ENCODE measurements around the gene KCNC4.

DNA sequence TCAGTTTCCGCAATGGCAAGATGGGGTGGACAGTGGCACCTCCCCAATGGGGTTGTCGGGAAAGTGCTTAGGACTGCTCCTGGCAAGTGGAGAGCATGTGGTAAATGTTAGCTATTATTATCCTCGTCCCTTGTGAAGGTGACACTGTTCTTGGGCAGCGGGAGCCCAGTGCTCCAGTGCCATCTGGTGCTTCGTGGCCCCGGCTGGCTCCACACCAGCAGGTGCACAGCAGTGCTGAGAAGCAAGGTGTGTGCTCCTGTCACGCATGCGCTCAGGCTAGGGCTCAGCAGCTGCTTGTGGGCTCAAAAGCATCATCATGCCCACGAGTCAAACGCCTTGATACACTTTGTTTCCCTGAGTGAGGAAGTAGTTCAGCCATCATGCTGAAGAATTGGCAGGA, 24.9 kb upstream of the KCNC4 start:
- TF ChIP-seq CTCF (conservative IDR thresholded peaks at IDR 0.05; ENCODE audit: low read length) (no peak), EZH2phosphoT487 (IDR thresholded peaks at IDR 0.05; ENCODE audit: borderline replicate concordance, low read depth, low read length) (no peak)
